GM18951 (cell line): Measurements from ENCODE around the gene JPH4.

Experiments used
- POLR2A ChIP-seq: IDR thresholded peaks from 4 replicates; pipeline ENCODE4 v1.6.1; 2011; ENCODE audit warnings: mild to moderate bottlenecking; ENCODE audit not compliant: insufficient read length, insufficient read depth; ENCODE audit errors: extremely low read depth
- in situ Hi-C: fragments of 300-500 bp; cut with MboI; formaldehyde crosslinking; loops from one replicate; pipeline ENCODE4 v1.12.0; 2022; ENCODE audit warnings: low sequenced_read_pairs, mixed read lengths, inconsistent platforms; ENCODE audit not compliant: unreplicated experiment

The JPH4 gene

GRCh38 chr14:23559926-23560520 is 18.6 kb downstream of the JPH4 start:
- no peak for TF ChIP-seq POLR2A
- in situ Hi-C loops: no loop called here

- no peak for TF ChIP-seq POLR2A
- in situ Hi-C loops: no loop called here
Measured at GRCh38 chr14:23559010-23559925, 19.3 kb downstream of the JPH4 start.

- in situ Hi-C loops: no loop called here
Measured at GRCh38 chr14:23558346-23559009, 20.1 kb downstream of the JPH4 start.

GRCh38 chr14:23557946-23558345 is 20.6 kb downstream of the JPH4 start:
- in situ Hi-C loops: no loop called here
- TF ChIP-seq POLR2A: no peak

More at GRCh38 chr14:23558346-23559009, 20.1 kb downstream of the JPH4 start:
- no peak for TF ChIP-seq POLR2A

- in situ Hi-C loops: no loop called here
Measured at GRCh38 chr14:23557521-23557920, 21.1 kb downstream of the JPH4 start.

GRCh38 chr14:23556700-23557440 is 21.7 kb downstream of the JPH4 start:
- in situ Hi-C loops: no loop called here
- no peak for TF ChIP-seq POLR2A

More at GRCh38 chr14:23557521-23557920, 21.1 kb downstream of the JPH4 start:
- no peak for TF ChIP-seq POLR2A

GRCh38 chr14:23555882-23556699 is 22.5 kb downstream of the JPH4 start, which contains the start of gene THTPA:
Gene THTPA, plus strand, starts transcription at chr14:23556271. Its CDS starts 487 bp downstream, at chr14:23556758.
- peak; percentile 86 for TF ChIP-seq POLR2A
- in situ Hi-C loops: no loop called here

- no peak for TF ChIP-seq POLR2A
- in situ Hi-C loops: no loop called here
Measured at GRCh38 chr14:23555533-23555881, 23.1 kb downstream of the JPH4 start.

- peak; percentile 60 for TF ChIP-seq POLR2A
Measured at GRCh38 chr14:23551266-23552028, 27.1 kb downstream of the JPH4 start, which contains the start of gene ZFHX2. Gene ZFHX2, minus strand, starts transcription at chr14:23551765. Its CDS starts 16,440 bp downstream, at chr14:23535325.

GRCh38 chr14:23550812-23551265 is 27.8 kb downstream of the JPH4 start:
- in situ Hi-C loops: no loop called here

More at GRCh38 chr14:23551266-23552028, 27.1 kb downstream of the JPH4 start, which contains the start of gene ZFHX2:
- in situ Hi-C loops: no loop called here

GRCh38 chr14:23550131-23550811 is 28.3 kb downstream of the JPH4 start:
- in situ Hi-C loops: no loop called here
- TF ChIP-seq POLR2A: no peak

More at GRCh38 chr14:23550812-23551265, 27.8 kb downstream of the JPH4 start:
- no peak for TF ChIP-seq POLR2A
